ENCODE results near the gene ADH1B.

The ADH1B gene

GRCh38 chr4:99317354-99317753, 3.8 kb downstream of the ADH1B start:
- Histone ChIP-seq H3K27ac (ENCODE audit: low read depth, low read length) (no peak overlapping the region), H3K4ac (ENCODE audit: low read depth, low read length) (no peak overlapping the region), H3K4me3 (ENCODE audit: low read depth, low read length) (no peak overlapping the region), H3K27me3 (ENCODE audit: insufficient read depth, low read length) (no peaks in the 10 kb centered on the region), H3K14ac (ENCODE audit: low read length) (no peak overlapping the region), H4K12ac (ENCODE audit: low read depth, low read length) (no peak overlapping the region), H3K4me1 (ENCODE audit: control insufficient read depth in 1 of 2, insufficient read depth in 2 of 2, low read length in 2 of 2) (no peaks in the 10 kb centered on the region), H3K79me1 (ENCODE audit: low read length) (no peaks in the 10 kb centered on the region), H2BK120ac (ENCODE audit: insufficient read depth, low read length, poor library complexity) (no peak overlapping the region), H2AFZ (ENCODE audit: insufficient read depth, low read length, poor library complexity) (no peak overlapping the region), H4K8ac (ENCODE audit: low read depth, low read length) (no peak overlapping the region), H3K23ac (ENCODE audit: low read length) (no peak overlapping the region), H2BK12ac (ENCODE audit: low read length) (no peak overlapping the region), H2BK5ac (ENCODE audit: low read depth, low read length, poor library complexity) (no peak overlapping the region), H3K18ac (ENCODE audit: low read length) (no peak overlapping the region), H3K9ac (ENCODE audit: low read length) (no peak overlapping the region), H4K91ac (ENCODE audit: low read depth, low read length) (no peak overlapping the region), H3K4me2 (ENCODE audit: low read length) (no peak overlapping the region), H3K79me2 (ENCODE audit: control insufficient read depth, insufficient read depth, low read length, poor library complexity) (no peaks in the 10 kb centered on the region), H2AK5ac (ENCODE audit: low read length) (no peak overlapping the region), H3K9me3 (ENCODE audit: insufficient read depth, low read depth, low read length) (no peaks in the 10 kb centered on the region), H3K36me3 (ENCODE audit: control insufficient read depth in 1 of 2, insufficient read depth in 2 of 2, low read length in 2 of 2) (no peaks in the 10 kb centered on the region)
- DNase-seq, result no peak
- no CpG with 5 or more reads among the region's 3 CpGs for WGBS (ENCODE audit: extremely low coverage, insufficient coverage, insufficient read length)

GRCh38 chr4:99315839-99316238, 5.4 kb downstream of the ADH1B start:
- H3K4ac ChIP-seq (ENCODE audit: low read depth, low read length), result no peak overlapping the region
- H3K14ac ChIP-seq (ENCODE audit: low read length), result no peak overlapping the region
- no peak overlapping the region for H3K4me3 ChIP-seq (ENCODE audit: low read depth, low read length)
- no peaks in the 10 kb centered on the region for H3K79me1 ChIP-seq (ENCODE audit: low read length)
- H2BK120ac ChIP-seq (ENCODE audit: insufficient read depth, low read length, poor library complexity), result no peak overlapping the region
- H2AFZ ChIP-seq (ENCODE audit: insufficient read depth, low read length, poor library complexity), result no peak overlapping the region
- H4K91ac ChIP-seq (ENCODE audit: low read depth, low read length), result no peak overlapping the region
- DNase-seq, result no peak
- no peaks in the 10 kb centered on the region for H3K9me3 ChIP-seq (ENCODE audit: insufficient read depth, low read depth, low read length)
- H3K9ac ChIP-seq (ENCODE audit: low read length), result no peak overlapping the region
- H3K27ac ChIP-seq (ENCODE audit: low read depth, low read length), result no peak overlapping the region
- no peak overlapping the region for H4K12ac ChIP-seq (ENCODE audit: low read depth, low read length)
- H2BK5ac ChIP-seq (ENCODE audit: low read depth, low read length, poor library complexity), result no peak overlapping the region
- no peak overlapping the region for H2BK12ac ChIP-seq (ENCODE audit: low read length)
- no peak overlapping the region for H3K4me2 ChIP-seq (ENCODE audit: low read length)
- H3K4me1 ChIP-seq (ENCODE audit: control insufficient read depth in 1 of 2, insufficient read depth in 2 of 2, low read length in 2 of 2), result no peaks in the 10 kb centered on the region
- no peak overlapping the region for H3K23ac ChIP-seq (ENCODE audit: low read length)
- no peaks in the 10 kb centered on the region for H3K79me2 ChIP-seq (ENCODE audit: control insufficient read depth, insufficient read depth, low read length, poor library complexity)
- H3K36me3 ChIP-seq (ENCODE audit: control insufficient read depth in 1 of 2, insufficient read depth in 2 of 2, low read length in 2 of 2), result no peaks in the 10 kb centered on the region
- no peak overlapping the region for H3K18ac ChIP-seq (ENCODE audit: low read length)
- H3K27me3 ChIP-seq (ENCODE audit: insufficient read depth, low read length), result no peaks in the 10 kb centered on the region
- H4K8ac ChIP-seq (ENCODE audit: low read depth, low read length), result no peak overlapping the region
- no peak overlapping the region for H2AK5ac ChIP-seq (ENCODE audit: low read length)
- no CpG with 5 or more reads among the region's 6 CpGs for WGBS (ENCODE audit: extremely low coverage, insufficient coverage, insufficient read length)

- Histone ChIP-seq H2BK12ac (ENCODE audit: low read length) (no peak overlapping the region), H3K4ac (ENCODE audit: low read depth, low read length) (no peak overlapping the region), H3K27ac (ENCODE audit: low read depth, low read length) (no peak overlapping the region), H3K9ac (ENCODE audit: low read length) (no peak overlapping the region), H3K27me3 (ENCODE audit: insufficient read depth, low read length) (no peaks in the 10 kb centered on the region), H3K36me3 (ENCODE audit: control insufficient read depth in 1 of 2, insufficient read depth in 2 of 2, low read length in 2 of 2) (no peaks in the 10 kb centered on the region), H4K8ac (ENCODE audit: low read depth, low read length) (no peak overlapping the region), H3K9me3 (ENCODE audit: insufficient read depth, low read depth, low read length) (no peaks in the 10 kb centered on the region), H3K4me1 (ENCODE audit: control insufficient read depth in 1 of 2, insufficient read depth in 2 of 2, low read length in 2 of 2) (no peaks in the 10 kb centered on the region), H4K91ac (ENCODE audit: low read depth, low read length) (no peak overlapping the region), H3K14ac (ENCODE audit: low read length) (no peak overlapping the region), H2AK5ac (ENCODE audit: low read length) (no peak overlapping the region), H3K4me2 (ENCODE audit: low read length) (no peak overlapping the region), H3K23ac (ENCODE audit: low read length) (no peak overlapping the region), H3K79me1 (ENCODE audit: low read length) (no peaks in the 10 kb centered on the region), H2BK5ac (ENCODE audit: low read depth, low read length, poor library complexity) (no peak overlapping the region), H3K79me2 (ENCODE audit: control insufficient read depth, insufficient read depth, low read length, poor library complexity) (no peaks in the 10 kb centered on the region), H3K4me3 (ENCODE audit: low read depth, low read length) (no peak overlapping the region), H4K12ac (ENCODE audit: low read depth, low read length) (no peak overlapping the region), H3K18ac (ENCODE audit: low read length) (no peak overlapping the region), H2BK120ac (ENCODE audit: insufficient read depth, low read length, poor library complexity) (no peak overlapping the region), H2AFZ (ENCODE audit: insufficient read depth, low read length, poor library complexity) (no peak overlapping the region)
- no peak for DNase-seq
- WGBS (ENCODE audit: extremely low coverage, insufficient coverage, insufficient read length), result no CpG with 5 or more reads among the region's 1 CpG
Measured at GRCh38 chr4:99314211-99314610, 7.0 kb downstream of the ADH1B start.

- Histone ChIP-seq H3K4me3 (ENCODE audit: low read depth, low read length) (no peak overlapping the region), H3K79me1 (ENCODE audit: low read length) (no peaks in the 10 kb centered on the region), H2BK5ac (ENCODE audit: low read depth, low read length, poor library complexity) (no peak overlapping the region), H3K9me3 (ENCODE audit: insufficient read depth, low read depth, low read length) (no peaks in the 10 kb centered on the region), H4K12ac (ENCODE audit: low read depth, low read length) (no peak overlapping the region), H3K18ac (ENCODE audit: low read length) (no peak overlapping the region), H4K91ac (ENCODE audit: low read depth, low read length) (no peak overlapping the region), H3K4me2 (ENCODE audit: low read length) (no peak overlapping the region), H3K14ac (ENCODE audit: low read length) (no peak overlapping the region), H3K9ac (ENCODE audit: low read length) (no peak overlapping the region), H3K27me3 (ENCODE audit: insufficient read depth, low read length) (no peaks in the 10 kb centered on the region), H2AK5ac (ENCODE audit: low read length) (no peak overlapping the region), H3K27ac (ENCODE audit: low read depth, low read length) (no peak overlapping the region), H3K23ac (ENCODE audit: low read length) (no peak overlapping the region), H2AFZ (ENCODE audit: insufficient read depth, low read length, poor library complexity) (no peak overlapping the region), H3K79me2 (ENCODE audit: control insufficient read depth, insufficient read depth, low read length, poor library complexity) (no peaks in the 10 kb centered on the region), H3K4me1 (ENCODE audit: control insufficient read depth in 1 of 2, insufficient read depth in 2 of 2, low read length in 2 of 2) (no peaks in the 10 kb centered on the region), H2BK120ac (ENCODE audit: insufficient read depth, low read length, poor library complexity) (no peak overlapping the region), H4K8ac (ENCODE audit: low read depth, low read length) (no peak overlapping the region), H2BK12ac (ENCODE audit: low read length) (no peak overlapping the region), H3K36me3 (ENCODE audit: control insufficient read depth in 1 of 2, insufficient read depth in 2 of 2, low read length in 2 of 2) (no peaks in the 10 kb centered on the region), H3K4ac (ENCODE audit: low read depth, low read length) (no peak overlapping the region)
- no CpG with 5 or more reads among the region's 2 CpGs for WGBS (ENCODE audit: extremely low coverage, insufficient coverage, insufficient read length)
- no peak for DNase-seq
Measured at GRCh38 chr4:99310389-99310788, 10.8 kb downstream of the ADH1B start.

Measured in trophoblast cell (in vitro differentiated cells and primary cell).